ENCODE data around the gene WFDC5. TPM values are rescaled to one million over a fixed set of nuclear protein-coding genes. Genes with fewer than 3 reads are reported as not detected.

Gene WFDC5
- total and polyA plus RNA-seq, 8 donors, result not detected

DNA sequence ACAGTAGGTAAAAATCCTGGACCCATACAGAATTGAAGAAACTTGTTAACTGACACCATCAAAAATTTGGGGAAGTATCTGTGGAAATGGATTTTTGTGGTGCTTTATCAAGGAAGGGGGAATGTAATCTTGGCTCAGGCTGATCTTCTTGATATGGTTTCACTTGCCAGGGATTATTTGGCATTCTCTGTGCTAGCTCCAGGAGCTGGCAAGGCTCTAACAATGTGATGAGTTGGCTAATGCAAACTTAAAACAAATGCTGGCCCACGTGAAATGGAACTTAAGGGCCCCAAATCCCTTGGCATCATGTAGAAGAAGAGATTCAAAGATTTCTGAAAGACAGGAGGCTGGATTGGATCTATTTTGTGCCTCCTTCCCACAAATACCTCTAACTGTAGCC is 27.2 kb downstream of the WFDC5 start:
- no peaks in the 10 kb centered on the region for H3K36me3 ChIP-seq
- no peaks in the 10 kb centered on the region for H3K4me1 ChIP-seq
- intact Hi-C loops (cut with DNase I), result no loop called here
- H3K27ac ChIP-seq, result no peak overlapping the region
- no peaks in the 10 kb centered on the region for H3K27me3 ChIP-seq
- FAIRE-seq, result no peak
- H3K4me3 ChIP-seq, result no peak overlapping the region
- WGBS, 2 donors, result 62 to 88% methylated on average over 1 of the region's 1 CpG
- no peaks in the 10 kb centered on the region for H3K9me3 ChIP-seq
- DNase-seq, result no peak
- no peak for ATAC-seq
- TF ChIP-seq, protein P1, sequence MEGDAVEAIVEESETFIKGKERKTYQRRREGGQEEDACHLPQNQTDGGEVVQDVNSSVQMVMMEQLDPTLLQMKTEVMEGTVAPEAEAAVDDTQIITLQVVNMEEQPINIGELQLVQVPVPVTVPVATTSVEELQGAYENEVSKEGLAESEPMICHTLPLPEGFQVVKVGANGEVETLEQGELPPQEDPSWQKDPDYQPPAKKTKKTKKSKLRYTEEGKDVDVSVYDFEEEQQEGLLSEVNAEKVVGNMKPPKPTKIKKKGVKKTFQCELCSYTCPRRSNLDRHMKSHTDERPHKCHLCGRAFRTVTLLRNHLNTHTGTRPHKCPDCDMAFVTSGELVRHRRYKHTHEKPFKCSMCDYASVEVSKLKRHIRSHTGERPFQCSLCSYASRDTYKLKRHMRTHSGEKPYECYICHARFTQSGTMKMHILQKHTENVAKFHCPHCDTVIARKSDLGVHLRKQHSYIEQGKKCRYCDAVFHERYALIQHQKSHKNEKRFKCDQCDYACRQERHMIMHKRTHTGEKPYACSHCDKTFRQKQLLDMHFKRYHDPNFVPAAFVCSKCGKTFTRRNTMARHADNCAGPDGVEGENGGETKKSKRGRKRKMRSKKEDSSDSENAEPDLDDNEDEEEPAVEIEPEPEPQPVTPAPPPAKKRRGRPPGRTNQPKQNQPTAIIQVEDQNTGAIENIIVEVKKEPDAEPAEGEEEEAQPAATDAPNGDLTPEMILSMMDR (IDR thresholded peaks at IDR 0.05), result no peak

GRCh38 chr20:45087097-45087790 is 27.7 kb downstream of the WFDC5 start:
- H3K4me3 ChIP-seq, result no peak overlapping the region
- FAIRE-seq (no peak), DNase-seq (no peak), ATAC-seq (no peak)
- no peaks in the 10 kb centered on the region for H3K4me1 ChIP-seq
- intact Hi-C loops (cut with DNase I), result no loop called here
- no peaks in the 10 kb centered on the region for H3K27me3 ChIP-seq
- H3K9me3 ChIP-seq, result no peaks in the 10 kb centered on the region
- TF ChIP-seq, protein P1 (IDR thresholded peaks at IDR 0.05), result no peak
- H3K27ac ChIP-seq, result no peak overlapping the region
- no peaks in the 10 kb centered on the region for H3K36me3 ChIP-seq
- 84 to 85% methylated on average over 3 of the region's 3 CpGs for WGBS, 2 donors

DNA sequence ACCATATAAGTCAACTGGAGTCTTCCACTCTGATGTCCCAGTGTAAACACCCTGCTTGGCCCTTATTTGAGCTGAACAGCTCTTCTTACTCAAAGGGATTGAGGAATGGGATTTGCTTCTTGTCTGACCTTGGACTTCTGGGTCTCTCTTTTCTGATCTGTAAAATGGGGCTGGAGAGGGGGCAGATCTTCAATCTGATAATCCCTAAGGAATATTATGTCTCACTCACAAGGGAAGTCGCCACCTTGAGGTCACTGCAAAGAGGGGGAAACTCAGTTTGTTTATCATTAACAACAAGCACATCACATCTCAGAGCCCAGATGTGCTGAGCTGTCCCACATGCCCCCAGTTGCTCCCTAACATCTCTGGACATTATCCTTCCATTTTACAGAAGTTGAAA is 29.1 kb downstream of the WFDC5 start:
- TF ChIP-seq, protein P1 (IDR thresholded peaks at IDR 0.05), result no peak
- no peak for FAIRE-seq
- Histone ChIP-seq H3K27ac (no peak overlapping the region), H3K27me3 (no peaks in the 10 kb centered on the region), H3K4me1 (no peaks in the 10 kb centered on the region), H3K9me3 (no peaks in the 10 kb centered on the region), H3K36me3 (no peaks in the 10 kb centered on the region), H3K4me3 (no peak overlapping the region)
- WGBS, 2 donors, result 95 to 97% methylated on average over 1 of the region's 1 CpG
- DNase-seq, result no peak
- intact Hi-C loops (cut with DNase I), result no loop called here
- ATAC-seq, result no peak

DNA sequence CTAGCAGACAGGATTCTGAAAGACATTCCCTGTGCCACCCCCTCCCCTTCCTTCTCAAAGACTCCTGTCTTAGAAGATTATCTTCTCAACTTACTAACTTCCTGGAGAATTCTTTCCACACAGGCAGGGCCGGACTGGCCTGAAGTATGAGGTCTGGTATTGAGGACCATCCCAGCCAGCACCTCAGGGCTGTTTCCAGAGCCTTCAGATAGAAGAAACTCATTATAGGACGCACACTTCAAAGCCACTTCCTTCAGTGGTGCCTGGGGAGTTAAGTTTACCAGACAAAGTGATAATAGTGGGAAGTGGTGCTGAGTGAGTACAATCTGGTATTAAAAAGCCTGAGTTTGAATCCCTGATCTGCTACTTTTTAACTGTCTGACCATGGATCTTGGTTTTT is 29.7 kb downstream of the WFDC5 start:
- H3K4me3 ChIP-seq, result no peak overlapping the region
- DNase-seq, result no peak
- H3K27me3 ChIP-seq, result no peaks in the 10 kb centered on the region
- 82 to 83% methylated on average over 2 of the region's 2 CpGs for WGBS, 2 donors
- TF ChIP-seq, protein P1 (IDR thresholded peaks at IDR 0.05), result no peak
- H3K4me1 ChIP-seq, result no peaks in the 10 kb centered on the region
- no peaks in the 10 kb centered on the region for H3K9me3 ChIP-seq
- no peaks in the 10 kb centered on the region for H3K36me3 ChIP-seq
- H3K27ac ChIP-seq, result no peak overlapping the region
- intact Hi-C loops (cut with DNase I), result no loop called here
- FAIRE-seq, result no peak
- no peak for ATAC-seq

GRCh38 chr20:45083127-45083526 is 31.8 kb downstream of the WFDC5 start:
- no peak overlapping the region for H3K4me3 ChIP-seq
- H3K36me3 ChIP-seq, result no peaks in the 10 kb centered on the region
- no peak for FAIRE-seq
- 96 to 97% methylated on average over 1 of the region's 1 CpG for WGBS, 2 donors
- no peak for DNase-seq
- H3K9me3 ChIP-seq, result no peaks in the 10 kb centered on the region
- no peaks in the 10 kb centered on the region for H3K27me3 ChIP-seq
- intact Hi-C loops (cut with DNase I), result no loop called here
- no peak for ATAC-seq
- TF ChIP-seq, protein P1 (IDR thresholded peaks at IDR 0.05), result no peak
- no peaks in the 10 kb centered on the region for H3K4me1 ChIP-seq
- no peak overlapping the region for H3K27ac ChIP-seq
